GM21786 (cell line): Measurements from ENCODE around the gene ZNF280A.
"Not testable (repeated sequence)": the region's sequence is repeated elsewhere in the genome, so short reads cannot be mapped to it uniquely, and the experiment has no call there.

ENCODE experiments used
- ATAC-seq: cut with Tn5 transposase; IDR thresholded peaks from one replicate; pipeline ENCODE4 v1.9.1; 2021; ENCODE audit not compliant: unreplicated experiment

The ZNF280A gene

GRCh38 chr22:22471104-22471503 lies 49.0 kb downstream of the ZNF280A start:
- not testable (repeated sequence) for ATAC-seq

- no peak for ATAC-seq
Observed at GRCh38 chr22:22469527-22469926, 50.5 kb downstream of the ZNF280A start.

- not testable (repeated sequence) for ATAC-seq
Observed at GRCh38 chr22:22468794-22469469, 51.1 kb downstream of the ZNF280A start.

- ATAC-seq, result no peak
Observed at GRCh38 chr22:22467112-22467511, 53.0 kb downstream of the ZNF280A start.

GRCh38 chr22:22465782-22466181 lies 54.3 kb downstream of the ZNF280A start:
- ATAC-seq, result no peak

GRCh38 chr22:22465094-22465602 lies 54.9 kb downstream of the ZNF280A start:
- ATAC-seq, result no peak

- ATAC-seq, result no peak
Observed at GRCh38 chr22:22464541-22465054, 55.5 kb downstream of the ZNF280A start.

GRCh38 chr22:22463855-22464540 lies 56.1 kb downstream of the ZNF280A start:
- no peak for ATAC-seq
